ENCODE measurements around the gene PIGV. TPM values are rescaled to one million over a fixed set of nuclear protein-coding genes. Genes with fewer than 3 reads are reported as not detected.

PIGV gene
- total and polyA plus RNA-seq, 3 donors from 2014 or later: 47.6 to 101 (median 52.5) TPM

- Histone ChIP-seq H3K27me3 (no peaks in the 10 kb centered on the region), H3K4me3 (no peak overlapping the region), H3K4me1 (peaks cover 50% of the 10 kb centered on the region), H3K9me3 (no peaks in the 10 kb centered on the region), H3K27ac (peak overlapping the region in 1 of 2 donors; percentile 100), H3K36me3 (ENCODE audit: low read depth, missing control alignments) (peaks cover 4% of the 10 kb centered on the region)
- no peak for TF ChIP-seq CTCF (IDR thresholded peaks at IDR 0.05)
- TF ChIP-seq POLR2A (IDR thresholded peaks at IDR 0.05): no peak
- intact Hi-C loops (cut with DNase I; ENCODE audit: low total_unique reads): no loop called here
- 81 to 89% methylated on average over 5 of the region's 5 CpGs for WGBS, 2 donors
- DNase-seq: no peak
Measured at GRCh38 chr1:26783646-26784022, 4.1 kb upstream of the PIGV start.

- Histone ChIP-seq H3K27me3 (no peaks in the 10 kb centered on the region), H3K36me3 (ENCODE audit: low read depth, missing control alignments) (peaks cover 4% of the 10 kb centered on the region), H3K27ac (peak overlapping the region; percentile 35 to 100), H3K4me1 (peaks cover 53% of the 10 kb centered on the region), H3K9me3 (no peaks in the 10 kb centered on the region), H3K4me3 (no peak overlapping the region)
- 69 to 71% methylated on average over 2 of the region's 2 CpGs for WGBS, 2 donors
- intact Hi-C loops (cut with DNase I; ENCODE audit: low total_unique reads): no loop called here
- TF ChIP-seq POLR2A (IDR thresholded peaks at IDR 0.05) (no peak), CTCF (IDR thresholded peaks at IDR 0.05) (no peak)
- peak; percentile 81 for DNase-seq
Measured at GRCh38 chr1:26784023-26784871, 3.5 kb upstream of the PIGV start.

- peak overlapping the region; percentile 35 to 100 for H3K27ac ChIP-seq
- 85 to 86% methylated on average over 1 of the region's 1 CpG for WGBS, 2 donors
- no peaks in the 10 kb centered on the region for H3K36me3 ChIP-seq (ENCODE audit: low read depth, missing control alignments)
- H3K9me3 ChIP-seq: no peaks in the 10 kb centered on the region
- no peak for DNase-seq
- peaks cover 53% of the 10 kb centered on the region for H3K4me1 ChIP-seq
- no peak overlapping the region for H3K4me3 ChIP-seq
- intact Hi-C loops (cut with DNase I; ENCODE audit: low total_unique reads): loop anchor here (5.0 kb wide), 1 partner anchor 88 kb away; the partner anchor contains the start of gene ARID1A
- TF ChIP-seq POLR2A (IDR thresholded peaks at IDR 0.05) (no peak), CTCF (IDR thresholded peaks at IDR 0.05) (no peak)
- H3K27me3 ChIP-seq: no peaks in the 10 kb centered on the region
Measured at GRCh38 chr1:26784886-26785285, 2.9 kb upstream of the PIGV start.

GRCh38 chr1:26785611-26786436 lies 1.9 kb upstream of the PIGV start:
- H3K27me3 ChIP-seq: no peaks in the 10 kb centered on the region
- peak; percentile 20 for DNase-seq
- TF ChIP-seq CTCF (IDR thresholded peaks at IDR 0.05) (no peak), POLR2A (IDR thresholded peaks at IDR 0.05) (no peak)
- H3K4me3 ChIP-seq: no peak overlapping the region
- peaks cover 53% of the 10 kb centered on the region for H3K4me1 ChIP-seq
- H3K27ac ChIP-seq: peak overlapping the region; percentile 100
- no peaks in the 10 kb centered on the region for H3K9me3 ChIP-seq
- WGBS, 2 donors: 59 to 67% methylated on average over 5 of the region's 5 CpGs
- no peaks in the 10 kb centered on the region for H3K36me3 ChIP-seq (ENCODE audit: low read depth, missing control alignments)
- intact Hi-C loops (cut with DNase I; ENCODE audit: low total_unique reads): loop anchor here (5.0 kb wide), 1 partner anchor 89 kb away; the partner anchor contains the start of gene ARID1A

Measured in testis (tissue), 3 donors.